GM19324 (cell line): ENCODE measurements around the gene PRDM7.

ENCODE experiments used
- ATAC-seq: cut with Tn5 transposase; IDR thresholded peaks from one replicate; pipeline ENCODE4 v1.9.1; 2021; ENCODE audit warnings: mild to moderate bottlenecking, moderate library complexity; ENCODE audit not compliant: unreplicated experiment, low FRiP score

The PRDM7 gene

DNA sequence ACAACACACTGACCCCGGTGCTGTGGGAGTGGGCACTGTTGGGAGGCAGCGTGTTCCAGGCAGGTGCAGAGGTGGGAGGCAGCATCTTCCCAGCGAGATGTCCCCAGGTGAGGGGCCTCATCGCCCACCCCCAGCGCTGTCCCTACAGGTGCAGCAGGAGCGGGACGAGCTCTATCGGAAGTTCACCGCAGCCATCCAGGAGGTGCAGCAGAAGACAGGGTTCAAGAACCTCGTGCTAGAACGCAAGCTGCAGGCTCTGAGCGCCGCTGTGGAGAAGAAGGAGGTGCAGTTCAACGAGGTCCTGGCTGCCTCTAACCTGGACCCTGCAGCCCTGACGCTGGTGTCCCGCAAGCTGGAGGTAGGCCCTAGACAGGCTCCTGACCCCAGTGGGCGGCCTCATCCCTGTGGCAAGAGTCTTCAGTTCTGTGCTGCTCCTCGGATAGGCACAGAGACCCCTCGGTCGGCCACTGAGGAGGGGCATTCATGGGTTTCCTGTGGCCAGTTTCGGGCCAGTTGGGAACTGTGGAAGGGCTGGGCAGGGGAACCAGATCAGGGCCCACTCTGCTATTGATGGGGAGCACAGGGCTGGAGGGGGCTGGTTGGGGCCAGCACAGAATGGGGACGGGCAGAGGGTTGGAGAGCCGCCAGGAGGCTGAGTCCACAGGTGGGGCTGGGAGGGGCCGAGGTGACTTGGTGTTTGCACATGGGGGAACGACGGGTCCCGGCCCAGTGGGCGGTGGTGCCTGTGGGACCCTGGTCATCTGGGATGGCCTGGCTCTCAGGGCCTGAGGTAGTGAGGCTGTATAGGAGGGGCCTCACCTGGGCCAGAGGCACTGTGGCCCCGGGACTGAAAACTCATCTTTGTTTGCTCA, 36.7 kb downstream of the PRDM7 start:
- ATAC-seq: no peak

DNA sequence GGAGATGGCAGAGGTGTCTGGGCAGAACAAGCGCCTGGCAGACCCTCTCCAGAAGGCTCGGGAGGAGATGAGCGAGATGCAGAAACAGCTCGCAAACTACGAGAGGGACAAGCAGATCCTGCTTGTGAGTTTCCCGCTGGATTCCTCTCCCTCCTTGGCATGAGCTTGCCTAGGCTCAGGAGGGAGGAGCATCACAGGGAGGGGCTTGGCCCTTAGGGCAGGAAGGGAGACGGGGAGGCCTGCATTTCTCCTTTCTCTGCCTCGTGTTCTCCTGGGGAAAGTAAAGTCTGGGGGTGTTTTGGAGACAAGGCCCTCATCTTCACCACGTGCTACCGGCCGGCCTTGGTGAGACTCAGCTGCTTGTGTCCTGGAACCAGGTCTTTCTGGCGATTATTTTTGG, 39.9 kb downstream of the PRDM7 start:
- ATAC-seq: no peak

DNA sequence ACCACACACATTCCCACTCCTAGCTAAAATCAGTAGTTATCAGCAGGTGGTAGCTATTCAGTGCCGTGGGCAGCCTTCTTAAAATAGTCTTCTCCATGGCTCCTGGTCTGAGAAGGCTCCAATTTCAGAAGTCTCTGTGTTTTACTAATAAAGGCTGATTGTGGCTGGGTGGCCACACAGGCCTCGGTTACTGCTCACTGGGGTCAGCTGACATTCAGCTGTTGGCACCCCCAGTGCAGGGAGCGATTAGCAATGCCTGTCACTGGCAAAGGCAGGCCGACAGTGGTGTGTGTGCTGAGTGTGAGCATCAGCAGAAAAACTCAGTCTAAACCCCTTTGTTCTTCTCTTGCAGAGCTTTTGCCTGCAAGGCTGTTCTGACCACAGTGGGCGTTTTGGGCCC, 41.2 kb downstream of the PRDM7 start:
- ATAC-seq: no peak

DNA sequence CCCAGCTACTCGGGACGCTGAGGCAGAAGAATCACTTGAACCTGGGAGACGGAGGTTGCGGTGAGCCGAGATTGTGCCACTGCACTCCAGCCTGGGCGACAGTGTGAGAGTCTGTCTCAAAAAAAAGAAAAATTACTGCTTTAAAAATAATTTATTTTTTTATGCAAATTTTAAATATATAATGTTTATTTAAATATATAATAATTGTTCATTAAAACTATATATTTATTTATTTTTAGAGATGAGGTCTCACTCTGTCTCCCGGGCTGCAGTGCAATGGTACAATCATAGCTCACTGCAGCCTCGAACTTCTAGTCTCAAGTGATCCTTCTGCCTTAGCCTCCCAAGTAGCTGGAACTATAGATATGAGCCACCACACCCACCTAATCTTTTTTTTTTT, 42.6 kb downstream of the PRDM7 start:
- no peak for ATAC-seq

DNA sequence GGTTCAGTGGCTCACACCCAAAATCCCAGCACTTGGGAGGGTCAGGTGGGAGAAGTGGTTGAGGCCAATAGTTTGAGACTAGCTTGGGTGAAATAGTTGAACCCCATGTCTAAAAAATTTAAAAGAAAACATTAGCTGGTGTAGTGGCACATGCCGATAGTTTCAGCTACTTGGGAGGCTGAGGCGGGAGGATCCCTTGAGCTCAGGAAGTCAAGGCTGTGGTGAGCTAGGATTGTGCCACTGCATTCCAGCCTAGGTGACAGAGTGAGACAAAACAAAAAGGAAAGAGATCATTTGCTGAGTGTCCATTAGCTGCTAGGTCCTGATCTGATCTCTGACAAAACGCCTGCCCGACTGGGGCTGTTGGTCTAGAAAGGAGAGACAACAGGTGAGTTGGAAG, 43.7 kb downstream of the PRDM7 start:
- no peak for ATAC-seq

DNA sequence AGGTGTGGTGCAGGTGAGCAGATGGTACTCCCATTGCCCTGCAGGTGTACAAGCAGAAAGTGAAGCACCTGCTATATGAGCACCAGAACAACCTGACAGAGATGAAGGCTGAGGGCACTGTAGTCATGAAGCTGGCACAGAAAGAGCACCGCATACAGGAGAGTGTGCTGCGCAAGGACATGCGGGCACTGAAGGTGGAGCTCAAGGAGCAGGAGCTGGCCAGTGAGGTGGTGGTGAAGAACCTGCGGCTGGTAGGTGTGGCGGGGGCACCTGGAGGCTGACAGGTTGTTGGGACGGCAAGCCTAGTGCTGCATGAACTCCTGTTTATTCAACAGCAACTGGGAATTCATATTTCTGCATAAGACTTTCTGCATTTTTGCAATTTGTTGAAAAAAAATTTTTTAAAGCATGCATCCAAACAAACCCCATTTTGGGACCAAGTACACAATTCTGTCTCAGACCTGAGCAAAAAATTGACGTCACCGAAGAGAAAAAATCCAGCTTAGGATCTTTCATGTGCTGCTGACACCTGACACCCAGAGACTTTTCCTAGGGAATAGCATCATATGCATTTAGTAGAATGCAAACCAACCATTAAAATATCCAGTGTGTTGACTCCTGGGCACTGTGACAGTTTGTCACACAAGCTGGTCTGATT, 44.3 kb downstream of the PRDM7 start:
- no peak for ATAC-seq

DNA sequence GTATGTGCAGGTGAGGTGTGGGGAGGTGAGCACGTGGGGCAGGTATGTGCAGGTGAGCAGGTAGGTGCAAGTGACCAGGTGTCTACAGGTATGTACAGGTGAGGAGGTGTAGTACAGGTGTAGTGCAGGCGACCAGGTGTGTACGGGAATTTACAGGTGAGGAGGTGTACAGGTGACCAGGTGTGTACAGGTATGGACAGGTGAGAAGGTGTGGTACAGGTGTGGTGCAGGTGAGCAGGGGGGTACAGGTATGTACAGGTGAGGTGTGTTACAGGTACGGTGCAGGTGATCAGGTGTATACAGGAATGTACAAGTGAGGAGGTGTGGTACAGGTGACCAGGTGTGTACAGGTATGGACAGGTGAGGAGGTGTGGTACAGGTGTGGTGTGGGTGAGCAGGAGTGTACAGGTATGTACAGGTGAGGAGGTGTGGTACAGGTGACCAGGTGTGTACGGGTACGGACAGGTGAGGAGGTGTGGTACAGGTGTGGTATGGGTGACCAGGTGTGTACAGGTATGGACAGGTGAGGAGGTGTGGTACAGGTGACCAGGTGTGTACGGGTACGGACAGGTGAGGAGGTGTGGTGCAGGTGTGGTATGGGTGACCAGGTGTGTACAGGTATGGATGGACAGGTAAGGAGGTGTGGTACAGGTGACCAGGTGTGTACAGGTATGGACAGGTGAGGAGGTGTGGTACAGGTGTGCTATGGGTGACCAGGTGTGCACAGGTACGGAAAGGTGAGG, 45.0 kb downstream of the PRDM7 start:
- no peak for ATAC-seq

DNA sequence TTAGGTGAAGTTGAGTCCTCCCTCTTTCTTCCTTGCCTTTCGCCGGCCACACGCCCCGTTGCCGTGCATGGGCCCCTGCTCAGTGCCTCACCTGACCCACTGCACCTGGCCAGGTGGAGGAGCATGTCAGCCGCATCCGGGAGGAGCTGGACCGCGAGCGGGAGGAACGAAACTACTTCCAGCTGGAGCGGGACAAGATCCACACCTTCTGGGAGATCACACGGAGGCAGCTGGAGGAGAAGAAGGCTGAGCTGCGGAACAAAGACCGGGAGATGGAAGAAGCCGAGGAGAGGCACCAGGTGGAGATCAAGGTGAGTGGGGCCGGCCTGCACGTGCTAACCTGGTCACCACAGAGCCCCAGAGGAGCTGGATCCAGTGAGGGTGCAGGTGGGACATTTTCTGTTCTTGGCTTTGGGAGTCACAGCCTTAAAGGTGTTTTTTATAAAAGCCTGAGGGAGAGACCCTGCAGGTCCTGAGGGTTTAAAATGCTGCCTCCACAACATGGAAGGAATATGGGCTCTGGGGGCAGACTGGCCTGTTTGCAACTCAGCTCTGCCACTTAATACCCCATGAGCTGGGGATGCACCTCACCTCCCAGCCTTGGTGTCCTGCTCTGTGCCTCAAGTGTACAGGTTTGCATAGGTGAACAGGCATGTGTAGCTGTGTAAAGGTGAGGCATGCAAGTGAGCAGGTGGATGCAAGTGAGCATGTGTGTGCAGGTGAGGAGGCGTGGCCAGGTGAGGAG, 45.8 kb downstream of the PRDM7 start:
- ATAC-seq: no peak

DNA sequence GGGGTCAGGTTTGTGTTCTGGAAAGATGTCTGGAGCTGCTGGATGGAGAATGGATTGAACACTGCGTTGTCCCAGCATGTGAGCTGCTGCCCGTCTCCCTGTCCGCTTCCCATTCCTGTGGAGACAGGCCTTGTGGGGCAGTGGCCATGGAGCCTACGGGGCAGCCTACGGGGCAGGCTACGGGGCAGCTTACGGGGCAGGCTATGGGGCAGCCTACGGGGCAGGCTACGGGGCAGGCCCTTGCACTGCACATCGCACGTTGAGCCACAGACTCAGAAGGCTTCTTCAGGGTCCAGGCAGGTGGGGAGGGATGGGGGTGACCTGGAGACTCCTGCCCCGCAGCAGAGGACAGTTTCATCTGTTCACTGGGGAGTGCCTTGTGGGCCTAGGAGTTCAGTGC, 48.1 kb downstream of the PRDM7 start:
- no peak for ATAC-seq

DNA sequence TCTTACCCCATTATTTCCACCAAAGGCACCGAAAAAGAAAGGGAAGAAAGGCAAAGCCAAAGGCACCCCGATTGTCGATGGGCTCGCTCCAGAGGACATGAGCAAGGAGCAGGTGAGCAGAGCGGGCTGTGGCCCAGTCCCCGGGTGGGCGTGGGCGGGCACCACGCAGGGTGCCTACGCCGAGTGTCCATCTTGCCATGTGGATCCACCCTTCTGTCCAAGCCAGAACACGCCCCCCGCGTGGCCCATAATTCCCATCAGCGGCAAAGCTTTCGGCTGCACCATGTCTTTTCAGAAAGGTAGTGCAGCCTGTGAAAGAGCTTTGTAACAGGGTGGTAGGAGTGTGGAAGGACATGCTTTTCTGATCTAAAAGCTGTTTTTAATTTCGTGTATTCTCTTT, 49.5 kb downstream of the PRDM7 start:
- no peak for ATAC-seq

DNA sequence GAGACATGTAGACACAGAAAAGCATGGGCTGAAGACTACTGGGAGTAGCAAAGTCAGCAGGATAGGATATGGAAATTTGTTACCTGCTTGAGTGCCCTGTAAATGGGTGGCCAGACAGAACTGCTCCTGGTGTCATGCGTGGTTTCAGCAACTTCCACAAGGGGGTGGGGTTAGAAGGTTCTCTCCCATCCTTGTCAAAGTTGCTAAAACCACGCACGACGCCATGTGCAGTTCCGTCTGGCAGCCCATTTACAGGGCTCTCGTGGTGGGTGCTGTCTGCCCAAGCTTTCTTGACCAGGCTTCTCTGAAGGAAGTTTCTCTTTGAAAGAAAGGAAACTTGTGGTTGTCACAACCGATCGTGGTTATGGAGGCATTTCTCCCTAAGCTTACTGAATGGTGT, 51.0 kb downstream of the PRDM7 start:
- ATAC-seq: no peak

DNA sequence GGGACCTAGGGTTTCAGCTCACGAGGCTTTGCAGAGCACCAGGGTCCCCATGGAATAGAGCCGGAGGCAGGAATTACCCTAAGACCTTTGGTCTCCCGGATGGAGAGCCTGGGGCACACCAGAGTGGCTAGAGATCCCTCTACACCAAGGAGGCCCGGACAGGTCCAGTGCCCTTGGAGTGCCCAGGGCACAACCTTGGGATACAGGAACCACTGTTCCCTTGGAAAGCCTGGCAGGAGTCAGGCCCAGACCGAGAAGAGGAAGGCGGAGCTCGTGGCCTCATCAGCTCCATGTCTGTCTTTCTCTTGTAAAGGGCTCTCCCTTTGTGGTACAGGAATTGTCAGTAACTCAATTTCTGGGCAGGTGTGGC, 54.1 kb downstream of the PRDM7 start:
- peak; percentile 9 for ATAC-seq

DNA sequence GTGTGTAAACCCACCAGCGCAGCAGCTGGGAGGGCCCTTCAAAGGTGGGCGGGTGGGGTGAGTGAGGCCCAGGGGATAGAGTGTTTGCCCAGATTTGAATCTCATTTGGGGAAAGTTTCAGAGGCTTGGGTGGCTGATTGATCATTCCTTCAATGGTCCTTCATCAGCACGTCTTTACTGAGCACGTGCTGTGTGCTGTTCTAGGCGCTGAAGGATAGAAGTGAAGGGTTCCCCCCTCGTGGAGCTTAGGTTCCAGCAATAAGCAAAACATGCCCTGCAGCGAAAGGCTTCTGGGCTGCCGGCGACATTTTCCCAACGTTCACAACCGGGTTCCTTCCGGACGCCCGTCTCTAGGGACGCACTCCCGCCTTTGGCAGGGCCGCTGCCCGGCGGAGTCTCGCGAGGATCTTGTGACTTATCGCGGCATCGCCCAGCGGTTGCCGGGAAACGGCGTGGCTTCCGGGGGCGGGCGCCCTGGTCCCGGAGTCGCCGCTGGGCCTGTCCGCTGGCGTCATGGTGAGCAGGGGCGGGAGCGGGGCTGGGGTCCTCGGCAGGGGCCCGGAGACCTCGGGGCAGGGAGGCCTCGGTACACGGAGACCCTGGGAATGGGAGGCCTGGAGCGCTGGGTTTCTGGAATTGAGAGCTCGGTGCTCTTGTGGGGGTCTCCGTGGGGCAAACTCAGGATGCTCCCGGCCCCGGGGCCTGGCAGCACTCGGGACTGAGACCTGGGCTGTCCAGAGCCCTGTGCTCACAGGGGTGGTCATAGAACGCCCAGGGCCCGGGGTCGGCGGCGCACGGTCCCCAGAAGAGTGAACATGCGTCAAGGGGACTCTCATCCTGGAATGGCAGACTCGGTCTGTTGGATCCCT, 54.7 kb downstream of the PRDM7 start:
- ATAC-seq: peak; percentile 72

DNA sequence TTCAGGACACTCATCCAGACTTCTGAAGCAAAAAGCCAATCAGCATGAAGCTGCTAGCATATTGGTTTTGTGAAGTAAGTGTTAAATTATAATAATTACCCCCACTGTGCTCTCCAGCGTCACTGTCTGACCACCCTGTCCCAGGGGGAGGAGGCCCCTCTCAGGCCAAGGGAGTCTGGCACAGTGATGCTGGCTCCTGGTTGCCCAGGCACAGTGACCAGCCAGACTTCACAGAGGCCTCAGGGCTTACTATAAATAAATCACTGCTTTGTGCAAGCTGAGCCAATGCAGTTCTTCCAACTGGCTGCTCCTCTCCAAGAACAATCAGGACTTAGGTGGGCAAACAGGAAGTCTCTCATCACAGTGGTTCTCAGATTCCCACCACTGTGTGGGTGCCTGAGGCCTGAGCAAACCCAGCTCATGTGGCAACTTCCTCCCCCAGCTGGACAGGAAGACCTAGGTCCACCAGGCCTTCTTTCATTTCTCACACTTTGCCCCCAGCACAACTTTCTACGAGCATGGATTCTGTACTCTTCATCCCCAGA, 56.2 kb downstream of the PRDM7 start:
- ATAC-seq: no peak

DNA sequence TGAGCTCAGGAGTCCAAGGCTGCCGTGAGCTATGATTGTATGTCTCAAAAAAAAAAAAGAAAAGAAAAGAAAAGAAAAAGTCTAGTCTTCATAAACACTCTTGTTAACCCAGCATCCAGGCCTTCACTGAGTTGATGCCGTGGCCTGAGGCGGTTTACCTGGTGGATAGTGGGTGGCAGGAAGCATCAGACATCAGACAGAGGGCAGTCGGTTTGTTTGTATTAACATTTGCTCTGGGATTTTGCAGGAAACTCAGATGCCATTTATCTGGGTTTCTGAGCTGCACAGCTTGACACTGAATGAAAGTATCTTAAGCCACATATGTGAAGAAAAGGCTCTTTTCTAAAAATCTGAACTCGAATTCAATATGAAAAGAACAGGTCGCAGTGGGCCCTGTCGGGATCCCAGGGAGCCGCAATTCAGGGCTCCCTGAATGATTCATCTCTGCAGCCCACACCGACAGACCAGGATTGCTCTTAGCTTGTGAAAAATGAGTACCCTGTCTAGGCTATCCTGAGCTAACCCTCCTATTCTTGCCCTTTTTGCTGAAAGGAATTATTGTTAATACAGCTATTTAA, 56.8 kb downstream of the PRDM7 start:
- ATAC-seq: no peak

DNA sequence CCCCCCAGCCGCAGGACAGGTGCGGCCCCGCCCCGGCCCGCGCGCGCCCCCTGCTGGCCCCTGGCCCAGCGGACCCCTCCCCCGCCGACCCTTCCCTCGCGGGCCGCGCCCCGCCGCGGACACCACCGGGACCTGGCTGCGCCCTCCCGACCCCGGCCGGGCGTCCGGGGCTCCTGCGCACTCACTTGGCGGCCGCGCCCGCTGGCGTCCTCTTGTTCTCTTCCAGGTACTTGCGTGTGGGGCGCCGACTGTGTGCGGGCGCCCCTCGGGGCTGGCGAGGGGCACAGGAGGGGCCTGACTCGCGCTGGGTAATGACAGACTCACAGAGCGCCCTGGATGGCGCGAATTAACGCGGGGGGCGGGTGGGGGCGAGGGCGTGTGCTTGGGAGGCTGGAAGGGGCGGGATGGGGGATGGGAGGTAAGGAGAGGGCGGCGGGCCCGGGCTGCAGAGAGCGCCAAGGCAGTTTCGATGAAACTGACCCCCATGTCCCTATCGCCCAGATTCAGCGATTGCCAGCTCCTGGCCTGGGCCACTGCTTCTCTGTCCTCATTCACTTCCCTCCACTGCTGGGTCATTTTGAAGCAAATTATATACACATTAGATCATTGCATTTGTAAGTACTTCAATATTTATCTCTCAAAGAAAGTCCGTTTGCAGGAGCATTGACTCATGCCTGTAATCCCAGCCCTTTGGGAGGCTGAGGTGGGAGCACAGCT, 57.4 kb downstream of the PRDM7 start:
- no peak for ATAC-seq

DNA sequence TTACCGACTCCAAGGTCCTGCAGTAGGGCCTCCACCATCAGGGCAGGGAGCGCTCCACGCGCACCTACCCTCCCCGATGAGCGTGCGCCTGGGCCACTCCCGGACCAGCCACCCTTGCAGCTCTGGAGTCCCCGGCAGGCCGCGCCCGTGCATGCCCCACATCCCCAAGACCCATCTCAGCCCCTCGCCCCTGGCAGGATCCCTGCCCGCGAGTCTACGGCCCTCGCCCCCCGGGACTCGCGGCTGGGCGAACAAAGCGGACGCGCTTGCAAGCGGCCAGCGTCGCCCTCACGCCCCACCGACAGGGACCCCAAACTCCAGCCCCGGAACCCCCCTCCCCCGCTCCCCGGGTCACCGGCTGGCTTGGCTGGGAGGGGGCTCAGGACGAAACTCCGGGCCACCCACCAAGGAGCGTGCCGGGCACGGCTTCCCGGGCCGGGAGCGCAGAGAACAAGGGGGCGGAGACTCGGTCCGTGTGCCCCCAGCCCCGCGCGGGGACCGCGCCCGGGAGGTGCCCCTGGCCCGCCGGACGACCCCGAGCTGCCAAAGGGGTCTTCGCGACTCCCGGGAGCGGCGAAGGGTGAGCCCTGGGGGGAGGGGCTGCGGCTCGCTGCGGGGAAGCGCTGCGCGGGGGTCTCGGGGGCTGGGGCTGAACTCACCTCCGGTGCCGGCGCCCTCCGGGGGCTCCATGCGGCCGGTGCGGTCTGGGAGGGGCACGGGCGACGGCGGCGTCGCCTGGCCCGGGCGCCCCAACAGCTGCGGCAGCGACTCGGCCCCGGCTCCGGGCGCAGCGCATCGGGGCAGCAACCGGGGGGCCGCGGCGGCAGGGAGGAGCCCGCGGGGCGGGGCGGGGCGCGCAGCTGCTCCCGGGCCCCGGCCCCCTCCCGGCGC, 58.2 kb downstream of the PRDM7 start, which contains the start of gene DBNDD1:
TSS of gene DBNDD1 (minus strand) at position 805 of the 891 bp plus-strand sequence. CDS start at position 690, 115 bp downstream.
- no peak for ATAC-seq

DNA sequence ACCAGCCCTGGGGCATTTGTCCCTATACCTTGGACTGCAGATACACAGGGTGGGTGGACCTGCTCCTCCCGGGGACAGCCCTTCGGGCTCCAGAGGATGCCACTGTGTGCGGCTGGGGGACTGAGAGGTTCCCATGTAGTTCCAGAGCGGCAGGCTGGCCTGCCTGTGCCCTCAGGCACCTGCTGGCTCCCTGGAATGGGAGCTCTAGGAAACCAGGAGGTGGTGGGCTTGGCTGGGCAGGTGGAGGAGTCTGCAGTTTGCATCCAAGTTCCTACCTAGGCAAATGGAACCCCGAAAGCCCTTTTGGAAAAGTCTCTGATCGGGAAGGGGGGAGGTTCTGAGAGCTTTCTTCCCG, 58.9 kb downstream of the PRDM7 start:
- no peak for ATAC-seq
